AG04449 (cell line): Measurements from ENCODE around the gene CAMTA1.

Source experiments
- CTCF ChIA-PET: fragments of 350-600 bp; formaldehyde crosslinking; extraction: SDS; loops from one replicate; lab custom pipeline; 2021; ENCODE audit warnings: antibody characterized with exemption; lab: Yijun Ruan, JAX
- POLR2A ChIA-PET: fragments of 400-600, 350-600 bp; formaldehyde crosslinking; extraction: SDS; loops from one replicate; lab custom pipeline; 2020; ENCODE audit warnings: antibody characterized with exemption, inconsistent platforms; lab: Yijun Ruan, JAX
- DNase-seq: peaks from one replicate; pipeline ENCODE4 v3.0.0-alpha.2; 2010; ENCODE audit warnings: low read depth, low spot score
- H3K4me3 ChIP-seq: 2 replicates; pipeline ENCODE4 v1.5.1; 2011; ENCODE audit warnings: low read depth, mild to moderate bottlenecking, control low read depth, low read length
- TF ChIP-seq, protein P1 (sequence below): IDR thresholded peaks from one replicate; pipeline ENCODE4 v1.5.1; 2011; ENCODE audit warnings: mild to moderate bottlenecking, moderate library complexity, low read length, control low read depth, inconsistent platforms; ENCODE audit not compliant: insufficient read depth; ENCODE audit errors: missing control alignments

CAMTA1 gene

DNA sequence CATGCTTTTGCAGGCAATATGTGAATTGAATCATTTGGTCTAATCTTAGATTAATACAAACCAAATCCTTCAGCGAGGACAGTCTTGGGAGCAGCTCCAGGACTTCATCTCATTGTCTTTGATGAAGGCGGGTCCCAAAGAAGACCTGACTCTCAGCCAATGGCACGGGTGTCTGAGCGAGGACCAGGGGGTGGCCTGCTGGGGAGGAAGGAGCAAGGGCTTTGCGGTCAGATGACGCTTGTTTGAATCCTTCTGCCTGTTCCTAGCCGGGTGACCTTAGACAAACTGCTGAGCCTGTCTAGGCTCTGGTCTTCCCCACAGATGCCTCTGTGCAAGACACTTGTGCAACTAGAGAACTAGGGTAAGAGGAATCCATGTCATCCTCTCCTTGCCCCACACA lies 673.7 kb downstream of the CAMTA1 start:
- ChIA-PET CTCF (interaction anchor here (1.3 kb wide), 1 partner anchor 12 kb away, joined by 3 read pairs; no protein-coding TSS in a partner anchor), POLR2A (no interaction called here)
- TF ChIP-seq, protein P1, sequence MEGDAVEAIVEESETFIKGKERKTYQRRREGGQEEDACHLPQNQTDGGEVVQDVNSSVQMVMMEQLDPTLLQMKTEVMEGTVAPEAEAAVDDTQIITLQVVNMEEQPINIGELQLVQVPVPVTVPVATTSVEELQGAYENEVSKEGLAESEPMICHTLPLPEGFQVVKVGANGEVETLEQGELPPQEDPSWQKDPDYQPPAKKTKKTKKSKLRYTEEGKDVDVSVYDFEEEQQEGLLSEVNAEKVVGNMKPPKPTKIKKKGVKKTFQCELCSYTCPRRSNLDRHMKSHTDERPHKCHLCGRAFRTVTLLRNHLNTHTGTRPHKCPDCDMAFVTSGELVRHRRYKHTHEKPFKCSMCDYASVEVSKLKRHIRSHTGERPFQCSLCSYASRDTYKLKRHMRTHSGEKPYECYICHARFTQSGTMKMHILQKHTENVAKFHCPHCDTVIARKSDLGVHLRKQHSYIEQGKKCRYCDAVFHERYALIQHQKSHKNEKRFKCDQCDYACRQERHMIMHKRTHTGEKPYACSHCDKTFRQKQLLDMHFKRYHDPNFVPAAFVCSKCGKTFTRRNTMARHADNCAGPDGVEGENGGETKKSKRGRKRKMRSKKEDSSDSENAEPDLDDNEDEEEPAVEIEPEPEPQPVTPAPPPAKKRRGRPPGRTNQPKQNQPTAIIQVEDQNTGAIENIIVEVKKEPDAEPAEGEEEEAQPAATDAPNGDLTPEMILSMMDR: no peak
- H3K4me3 ChIP-seq: no peak overlapping the region
- DNase-seq: no peak

- TF ChIP-seq, protein P1: no peak
- DNase-seq: no peak
- no peak overlapping the region for H3K4me3 ChIP-seq
- ChIA-PET POLR2A (no interaction called here), CTCF (no interaction called here)
Observed at GRCh38 chr1:7459914-7460313, 674.7 kb downstream of the CAMTA1 start.

DNA sequence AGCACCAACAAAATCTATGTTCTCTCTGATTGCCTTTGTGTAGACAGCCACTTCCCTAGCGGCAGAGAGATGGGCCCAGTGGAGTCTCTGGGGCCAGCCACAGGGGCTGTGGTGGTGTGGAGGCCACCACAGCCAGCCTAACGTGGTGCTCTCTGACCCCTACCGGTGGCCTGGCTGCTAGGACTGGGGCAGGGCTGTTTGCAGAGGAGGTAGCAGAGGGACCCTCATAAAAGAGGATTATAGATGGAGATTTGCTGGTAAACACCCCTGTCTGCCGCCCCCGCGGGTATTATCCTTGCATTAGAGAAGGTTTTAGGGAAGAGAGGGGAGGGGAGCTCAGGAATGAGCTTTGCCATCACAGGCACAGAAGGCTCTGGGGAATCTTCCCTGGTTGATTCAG lies 675.6 kb downstream of the CAMTA1 start:
- no peak for DNase-seq
- POLR2A ChIA-PET: no interaction called here
- H3K4me3 ChIP-seq: no peak overlapping the region
- TF ChIP-seq, protein P1: no peak
- CTCF ChIA-PET: no interaction called here

- ChIA-PET POLR2A (no interaction called here), CTCF (no interaction called here)
- H3K4me3 ChIP-seq: no peak overlapping the region
- no peak for DNase-seq
- TF ChIP-seq, protein P1: no peak
Observed at GRCh38 chr1:7462617-7463016, 677.4 kb downstream of the CAMTA1 start.

DNA sequence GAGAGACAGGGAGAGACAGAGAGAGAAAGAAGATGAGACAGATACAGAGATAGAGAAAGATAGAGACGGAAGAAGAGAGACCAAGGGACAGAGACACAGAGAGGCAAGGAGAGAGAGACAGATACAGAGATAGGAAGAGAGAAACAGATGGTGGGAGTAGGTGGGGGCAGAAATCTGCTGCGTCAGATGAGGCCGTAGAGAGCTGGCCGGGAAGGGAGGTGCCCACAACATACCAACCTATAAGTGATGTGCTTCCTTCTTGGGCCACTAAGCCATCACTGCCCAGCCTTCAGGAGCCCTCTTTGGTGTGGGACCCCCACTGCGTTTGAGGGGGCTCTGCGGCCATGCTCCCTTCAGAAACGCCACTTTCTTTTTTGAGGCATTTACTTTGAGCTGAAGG lies 678.3 kb downstream of the CAMTA1 start:
- POLR2A ChIA-PET: no interaction called here
- H3K4me3 ChIP-seq: no peak overlapping the region
- TF ChIP-seq, protein P1: no peak
- CTCF ChIA-PET: interaction anchor here (2.4 kb wide), 1 partner anchor 9 kb away, joined by 12 read pairs; no protein-coding TSS in a partner anchor
- no peak for DNase-seq

GRCh38 chr1:7464736-7465135 lies 679.5 kb downstream of the CAMTA1 start:
- no peak for DNase-seq
- TF ChIP-seq, protein P1: no peak
- H3K4me3 ChIP-seq: no peak overlapping the region
- CTCF ChIA-PET: interaction anchor here (1.0 to 2.4 kb wide), 2 partner anchors 10 to 38 kb away, joined by 3 to 12 read pairs; no protein-coding TSS in a partner anchor
- POLR2A ChIA-PET: no interaction called here
